GM19452 (cell line): Measurements from ENCODE around the gene PLEKHM1.
A peak's percentile ranks its signal among the peaks of the same experiment; 100 is the strongest.

Source experiments
- ATAC-seq: cut with Tn5 transposase; IDR thresholded peaks from one replicate; pipeline ENCODE4 v1.9.1; 2021; ENCODE audit not compliant: unreplicated experiment

The PLEKHM1 gene

DNA sequence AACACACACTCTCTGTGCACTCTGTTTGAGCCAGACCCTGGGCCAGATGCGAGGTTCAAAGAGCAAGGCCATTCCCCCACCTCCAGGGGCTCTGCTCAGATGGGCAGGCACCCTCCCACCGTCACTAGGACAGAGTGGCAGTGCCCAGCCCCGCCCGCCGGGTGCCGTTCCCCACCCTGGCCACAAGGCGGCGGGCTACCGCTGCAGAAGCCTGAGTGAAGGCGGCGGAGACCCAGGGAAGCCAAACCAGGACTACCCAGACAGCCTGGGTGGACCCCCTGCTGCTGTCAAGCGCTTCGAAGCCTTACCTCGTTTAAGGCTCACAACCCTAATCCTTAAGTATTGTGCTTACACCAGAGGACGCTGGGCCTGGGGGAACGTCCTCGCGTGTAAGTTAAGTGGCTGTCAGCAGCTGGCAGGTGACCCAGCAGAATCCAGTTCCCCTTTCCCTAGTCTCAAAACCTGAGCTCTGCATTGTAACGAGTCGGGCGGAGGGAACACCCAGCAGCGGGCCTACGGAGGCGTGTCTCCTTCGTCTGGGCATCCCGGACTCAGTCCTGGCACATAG is 62.4 kb downstream of the PLEKHM1 start:
- peak; percentile 49 for ATAC-seq

DNA sequence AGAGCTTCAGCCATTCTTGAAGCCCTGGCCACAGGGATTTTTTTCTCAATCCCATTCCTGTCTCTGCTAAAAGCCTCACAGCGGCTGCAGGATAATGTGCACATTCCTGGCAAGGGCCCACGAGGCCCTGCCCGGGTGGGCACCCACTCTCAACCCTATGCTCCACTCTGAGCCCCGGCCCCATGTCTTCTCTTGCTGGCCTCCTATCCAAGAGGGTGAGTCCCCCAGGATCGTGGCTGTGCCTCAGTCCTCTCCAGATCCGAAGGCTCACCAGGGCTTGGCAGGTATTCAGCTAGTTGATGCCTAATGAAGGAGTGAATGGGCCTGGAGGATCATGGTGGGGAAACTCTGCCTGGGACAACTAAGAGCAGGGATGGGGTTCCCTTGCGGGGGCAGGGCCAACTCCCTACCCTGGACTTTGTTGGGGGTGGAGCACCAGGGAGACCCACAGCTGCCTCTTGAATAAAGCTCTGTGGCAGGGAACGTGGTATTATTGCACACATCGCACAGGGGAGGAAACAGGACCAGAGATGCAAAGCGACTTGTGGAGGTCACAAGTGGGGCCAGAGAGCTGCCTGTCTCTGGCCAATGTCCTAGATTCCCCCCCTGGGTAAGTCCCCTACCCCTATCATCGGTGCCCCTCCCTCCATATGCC is 63.2 kb downstream of the PLEKHM1 start:
- ATAC-seq = no peak

DNA sequence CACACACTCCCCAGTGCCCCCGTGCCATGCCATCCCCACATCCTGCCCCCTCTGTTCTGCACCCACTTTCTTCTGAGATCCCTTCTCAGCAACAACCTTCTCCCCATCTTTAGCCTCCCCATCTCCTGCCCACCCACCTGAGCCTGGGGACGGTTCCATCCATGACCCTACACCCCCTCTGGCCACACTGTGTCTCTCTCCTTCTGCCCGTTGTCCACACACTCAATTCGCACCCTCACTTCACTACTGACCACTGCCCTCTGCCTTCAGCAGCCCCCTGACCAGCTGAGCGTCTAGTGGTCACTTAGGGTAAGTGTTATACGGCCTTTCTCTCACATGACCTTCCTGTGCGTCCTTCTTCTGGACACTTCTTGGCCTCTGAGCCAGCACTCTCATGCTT is 64.0 kb downstream of the PLEKHM1 start:
- ATAC-seq = no peak

DNA sequence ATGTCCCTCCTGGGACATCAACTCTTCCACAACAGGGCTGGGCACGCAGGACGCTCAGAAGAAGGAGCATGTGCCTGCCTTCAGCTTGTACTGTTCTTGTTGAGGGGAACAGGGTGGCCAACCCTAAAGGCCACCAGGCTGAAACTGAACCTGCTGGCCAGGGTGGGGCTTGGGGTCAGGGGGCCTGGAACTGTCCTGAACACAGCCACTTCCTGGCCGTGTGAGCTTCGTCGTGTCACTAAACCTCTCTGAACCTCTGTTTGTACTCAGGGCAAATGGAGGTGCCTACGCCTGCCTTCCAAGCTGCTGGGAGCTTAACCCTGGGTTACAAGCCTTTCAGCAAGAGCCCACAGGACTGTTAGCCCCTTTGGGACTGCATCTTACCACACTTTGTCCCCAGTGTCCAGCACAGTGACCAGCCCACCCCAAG is 64.5 kb downstream of the PLEKHM1 start:
- no peak for ATAC-seq

GRCh38 chr17:45425125-45425983 is 65.2 kb downstream of the PLEKHM1 start:
- ATAC-seq = no peak

DNA sequence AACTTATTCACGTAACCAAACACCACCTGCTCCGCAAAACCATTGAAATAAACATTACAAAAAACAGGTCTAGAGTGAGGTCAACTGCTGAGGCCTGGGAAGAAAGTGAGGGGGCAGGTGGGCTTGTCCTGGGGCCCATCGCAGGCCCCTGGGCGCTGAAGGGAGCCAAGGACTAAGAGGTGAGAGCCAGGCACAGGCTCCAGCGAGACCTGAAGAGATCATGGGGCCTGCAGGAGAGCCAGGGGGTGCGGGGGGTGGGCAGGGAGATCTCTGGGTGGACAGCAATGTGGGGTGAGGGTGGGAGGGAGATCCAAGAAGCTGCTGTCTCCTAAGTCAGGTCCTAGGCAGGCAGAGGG is 65.8 kb downstream of the PLEKHM1 start:
- ATAC-seq = no peak

DNA sequence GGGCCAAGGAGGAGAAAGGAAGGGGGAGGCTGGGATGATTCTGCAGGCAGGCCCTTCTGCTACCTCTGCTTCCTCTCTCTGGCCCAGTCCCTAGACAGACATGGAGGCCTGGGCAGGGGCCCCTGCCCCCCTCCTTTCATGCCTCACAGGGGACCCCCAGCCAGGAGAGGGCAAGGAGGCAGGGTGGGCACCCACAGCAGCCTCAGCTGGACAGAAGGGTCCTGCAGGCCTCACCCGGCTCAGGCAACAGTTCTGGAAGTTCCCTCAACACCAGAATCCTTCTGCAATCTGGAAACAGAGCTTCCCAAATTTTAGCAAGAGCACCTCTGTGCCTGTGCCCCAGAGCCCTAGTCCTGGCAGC is 66.6 kb downstream of the PLEKHM1 start:
- no peak for ATAC-seq

- ATAC-seq = no peak
Observed at GRCh38 chr17:45423304-45423974, 67.1 kb downstream of the PLEKHM1 start.

DNA sequence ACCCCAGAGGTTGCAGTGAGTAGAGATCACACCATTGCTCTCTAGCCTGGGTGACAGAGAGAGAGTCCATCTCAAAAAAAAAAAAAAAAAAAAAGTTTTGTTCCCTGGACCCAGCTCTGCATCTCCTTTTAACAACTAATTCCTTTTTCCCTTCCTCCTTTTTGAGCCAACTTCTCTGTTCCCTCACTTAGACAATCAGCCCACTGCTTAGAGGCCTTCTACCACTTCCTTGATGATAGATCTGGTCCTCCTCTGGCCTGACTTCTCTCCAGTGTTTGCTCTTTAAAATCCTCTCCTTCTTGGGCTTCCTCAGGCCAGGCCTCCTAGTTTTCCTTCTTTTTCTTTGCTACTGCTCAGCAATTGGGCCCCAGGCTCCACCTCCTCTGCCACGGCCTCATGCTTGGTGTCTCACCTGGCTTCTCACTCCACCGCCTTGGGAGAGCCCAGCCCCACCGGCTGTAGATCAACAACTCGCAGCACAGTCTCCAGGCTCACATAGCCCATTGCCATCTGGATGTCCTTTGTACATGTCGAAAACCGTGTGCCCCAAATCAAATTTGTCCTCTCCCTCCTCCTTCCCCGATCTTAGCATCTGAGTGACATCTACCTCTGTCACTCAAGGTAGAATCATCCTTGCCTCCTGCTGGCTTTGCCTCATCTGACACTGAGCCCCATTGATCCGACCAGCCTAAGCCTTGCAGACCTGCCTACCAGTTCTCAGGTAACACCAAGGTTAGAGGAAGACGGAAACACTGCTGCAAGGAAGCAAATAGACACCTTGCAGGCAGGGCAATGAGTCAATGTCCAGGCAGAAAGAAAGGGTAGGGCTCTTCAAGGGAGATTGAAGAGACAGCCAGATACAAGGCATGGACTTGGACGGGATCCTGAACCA is 75.3 kb downstream of the PLEKHM1 start:
- no peak for ATAC-seq

DNA sequence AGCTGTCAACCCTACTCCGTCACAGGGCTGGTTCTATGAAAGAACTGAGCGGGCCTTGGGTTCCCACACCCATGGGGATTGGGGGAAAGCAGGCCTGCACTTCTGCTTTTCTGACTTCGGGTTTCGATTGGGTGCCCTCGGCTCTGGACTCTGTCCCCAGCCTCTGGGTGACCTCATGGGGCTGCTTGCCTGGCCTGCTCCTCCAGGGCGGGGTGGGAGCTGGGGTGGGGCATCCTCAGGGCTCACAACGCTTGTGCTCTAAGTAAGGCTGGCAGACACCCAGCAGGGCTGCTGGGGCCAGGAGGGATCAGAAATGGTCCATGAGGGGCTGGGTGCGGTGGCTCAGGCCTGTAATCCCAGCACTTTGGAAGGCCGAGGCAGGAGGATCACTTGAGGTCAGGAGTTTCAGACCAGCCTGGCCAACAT is 77.0 kb downstream of the PLEKHM1 start:
- ATAC-seq = no peak

DNA sequence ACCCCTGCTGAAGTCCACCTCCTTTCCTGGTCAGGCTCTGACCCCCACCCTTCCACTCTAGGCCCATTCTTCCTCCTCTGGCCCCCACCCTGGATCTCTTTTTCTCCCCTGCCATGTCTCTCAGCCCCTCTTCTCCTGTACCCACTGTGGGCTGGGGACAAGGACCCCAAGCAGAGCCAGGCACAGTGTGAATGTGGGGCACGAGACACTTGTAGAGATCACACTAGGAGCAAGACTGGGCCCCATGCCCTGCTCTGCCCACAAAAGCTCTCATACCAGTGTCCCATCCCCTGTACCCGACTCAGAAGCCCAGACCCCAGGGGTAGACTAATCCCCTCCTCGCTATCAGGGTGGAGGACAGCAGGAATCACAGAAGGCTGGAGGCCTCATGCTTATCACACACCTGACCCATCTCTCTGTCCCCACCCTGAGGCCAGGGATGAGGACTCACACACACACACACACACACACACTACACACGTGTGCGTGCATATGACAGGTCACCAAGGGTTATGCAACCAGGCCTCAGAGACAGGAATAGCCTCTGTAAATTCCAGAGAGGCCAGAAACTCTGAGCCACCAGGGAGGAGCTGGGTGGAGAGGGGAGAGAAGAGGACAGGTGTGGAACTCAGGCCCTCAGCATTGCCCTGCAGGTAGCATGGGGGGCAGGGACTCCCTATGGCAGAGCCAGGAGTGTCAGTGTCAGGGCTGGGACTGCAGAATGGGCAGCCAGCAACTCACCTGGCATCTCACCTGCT is 79.0 kb downstream of the PLEKHM1 start:
- no peak for ATAC-seq

DNA sequence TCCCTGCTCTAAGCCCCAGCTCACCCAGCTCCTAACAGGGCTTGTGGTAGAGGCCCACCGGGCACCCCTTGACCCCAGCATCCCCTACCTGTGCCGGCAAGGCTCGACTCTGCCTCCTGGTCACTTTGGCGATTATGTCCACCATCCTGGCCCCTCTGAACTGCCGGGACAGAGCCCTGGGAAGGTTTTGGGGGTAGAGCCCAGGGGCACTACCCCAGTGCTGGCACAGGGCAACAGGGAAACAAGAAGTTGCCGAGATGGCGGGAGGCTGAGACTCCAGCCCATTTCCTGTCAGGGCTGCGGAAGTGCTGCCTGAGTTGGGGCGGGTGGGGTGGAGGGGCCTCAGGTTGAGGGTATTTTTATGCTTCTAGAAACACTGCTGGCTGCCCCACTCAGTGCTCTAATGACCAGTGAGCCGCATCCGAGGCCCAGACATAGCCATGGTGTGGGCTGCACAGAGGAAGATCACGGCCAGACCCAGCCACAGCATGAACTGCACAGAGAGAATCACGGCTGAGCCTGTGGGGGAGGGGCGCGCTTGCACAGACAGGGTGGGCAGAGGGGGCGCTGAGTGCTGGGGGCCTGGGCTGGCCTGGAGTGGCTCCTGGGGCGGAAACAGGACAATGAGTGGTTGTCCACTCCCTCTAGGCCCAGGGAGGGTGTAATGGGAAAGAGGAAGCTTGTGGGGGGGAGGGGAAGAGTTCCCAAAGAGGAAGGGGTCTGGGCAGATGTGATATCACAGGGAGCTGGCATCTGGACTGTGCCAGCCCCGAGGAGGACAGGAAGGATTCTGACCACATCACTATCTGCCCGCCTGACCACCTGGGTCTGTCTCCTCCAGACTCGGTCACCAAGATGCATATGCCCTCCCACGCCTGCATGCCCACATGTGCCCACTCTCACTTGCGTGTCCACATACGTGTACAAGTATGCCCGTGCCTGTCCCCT is 80.1 kb downstream of the PLEKHM1 start:
- ATAC-seq = no peak

- no peak for ATAC-seq
Observed at GRCh38 chr17:45409659-45410076, 80.9 kb downstream of the PLEKHM1 start.

- ATAC-seq = no peak
Observed at GRCh38 chr17:45408611-45409421, 81.7 kb downstream of the PLEKHM1 start.

DNA sequence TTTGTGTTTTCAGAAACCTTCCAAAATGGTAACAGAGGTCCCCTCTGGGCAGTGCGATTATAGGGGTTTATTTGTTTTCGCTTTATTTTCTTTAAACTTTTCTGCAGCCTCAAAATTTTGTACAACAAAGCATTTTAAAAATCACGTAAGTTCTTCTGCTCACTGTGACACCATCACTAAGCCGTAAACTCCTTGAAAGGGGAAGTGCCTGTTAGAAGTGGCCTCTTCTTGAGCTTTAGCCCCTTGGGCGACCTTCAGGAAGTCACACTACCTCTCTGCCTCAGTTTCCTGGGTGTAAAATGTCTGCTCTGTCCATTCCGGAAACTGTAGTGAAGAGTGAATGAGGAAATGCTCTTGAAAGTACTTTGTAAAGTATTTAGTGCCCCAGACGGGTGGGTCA is 84.4 kb downstream of the PLEKHM1 start:
- ATAC-seq = no peak

GRCh38 chr17:45405250-45406086 is 85.1 kb downstream of the PLEKHM1 start:
- no peak for ATAC-seq

GRCh38 chr17:45404870-45405249 is 85.7 kb downstream of the PLEKHM1 start:
- ATAC-seq = no peak
